K562 (cell line): ENCODE measurements around the gene GSTA3. TPM values are rescaled to one million over a fixed set of nuclear protein-coding genes. Genes with fewer than 3 reads are reported as not detected.

ENCODE experiments used
- ATAC-seq: fragments of 200-7000 bp; cut with Tn5 transposase; 3 replicates; pipeline ENCODE4 v1.9.1; 2020; ENCODE audit warnings: moderate library complexity
- BruUV-seq: library from RNA; stranded (reverse); fragments of 400-500 nt; replicated peaks from 2 replicates; lab custom pipeline; 2021; lab: Mats Ljungman, UMichigan
- CTCF ChIA-PET: fragments of 300-600 bp; formaldehyde crosslinking; extraction: SDS; loops from one replicate; lab custom pipeline; 2021; ENCODE audit warnings: low intra/inter-chr PET ratio; lab: Yijun Ruan, JAX
- POLR2A ChIA-PET: fragments of 300-600, 350-650 bp; sonication (Branson Sonifier 250); formaldehyde crosslinking; extraction: SDS; loops from one replicate; lab custom pipeline; 2021; ENCODE audit warnings: antibody characterized with exemption, inconsistent platforms; lab: Yijun Ruan, JAX
- DNase-seq, 4 experiments: peaks; one replicate each; pipeline versions ENCODE4 v3.0.0 to v3.0.0-alpha.2; 2011 to 2018; ENCODE audit warnings: low spot score in 3 of 4, mixed read lengths in 3 of 4; ENCODE audit errors: extremely low read depth in 1 of 4
- FAIRE-seq: peaks from 2 replicates; lab custom pipeline; 2011; peaks lifted over from hg19 to GRCh38; lab: Jason Lieb, UNC
- H2AFZ ChIP-seq: 2 replicates; pipeline ENCODE4 v1.6.0; 2011; ENCODE audit warnings: low read depth, low read length, control low read depth, inconsistent platforms
- H3K27ac ChIP-seq: fragments of 200-600 bp; 3 replicates; pipeline ENCODE4 v1.8.0; 2011; ENCODE audit warnings: low read depth, mild to moderate bottlenecking, control low read depth, inconsistent platforms, low read length, moderate library complexity, mixed read lengths; ENCODE audit errors: extremely low read depth
- H3K27me3 ChIP-seq, 2 experiments: fragments of 300-600 bp in 1 of 2; 2 replicates in 1 of 2; 3 replicates in 1 of 2; pipeline versions ENCODE4 v1.6.0 to v1.8.0; 2011; ENCODE audit warnings: inconsistent platforms in 2 of 2, low read length in 2 of 2, mild to moderate bottlenecking in 1 of 2, mixed read lengths in 1 of 2, moderate library complexity in 1 of 2; ENCODE audit not compliant: control insufficient read depth in 2 of 2, insufficient read depth in 2 of 2
- H3K36me3 ChIP-seq: fragments of 300-600 bp; 3 replicates; pipeline ENCODE4 v1.8.0; 2011; ENCODE audit warnings: mild to moderate bottlenecking, low read length, inconsistent platforms; ENCODE audit not compliant: control insufficient read depth, insufficient read depth
- H3K4me1 ChIP-seq, 2 experiments: fragments of 200-600 bp in 1 of 2; replicated peaks in 1 of 2; 2 replicates in 1 of 2; 3 replicates in 1 of 2; pipeline versions ENCODE4 v1.5.1 to v1.8.0; 2011; ENCODE audit warnings: inconsistent platforms in 2 of 2, low read length in 2 of 2, mild to moderate bottlenecking in 1 of 2, mixed read lengths in 1 of 2, moderate library complexity in 1 of 2; ENCODE audit not compliant: control insufficient read depth in 2 of 2, insufficient read depth in 2 of 2
- H3K4me2 ChIP-seq: 2 replicates; pipeline ENCODE4 v1.6.1; 2011; ENCODE audit warnings: low read length, control low read depth, inconsistent platforms, mixed read lengths; ENCODE audit not compliant: insufficient read depth
- H3K4me3 ChIP-seq: fragments of 200-600 bp; sonication (generic), shearing (Covaris generic); 2 replicates; pipeline ENCODE4 v1.5.1; 2016; ENCODE audit warnings: control low read depth, inconsistent platforms
- H3K79me2 ChIP-seq: fragments of 200-600 bp; 3 replicates; pipeline ENCODE4 v1.8.0; 2011; ENCODE audit warnings: low read length, inconsistent platforms; ENCODE audit not compliant: control insufficient read depth, insufficient read depth
- H3K9ac ChIP-seq, 2 experiments: 2 replicates each; pipeline versions ENCODE4 v1.6.0 to v1.6.1; 2011; ENCODE audit warnings: low read depth in 2 of 2, low read length in 2 of 2, control low read depth in 1 of 2, inconsistent platforms in 1 of 2, mild to moderate bottlenecking in 1 of 2, mixed read lengths in 1 of 2; ENCODE audit not compliant: insufficient read depth in 1 of 2
- H3K9me1 ChIP-seq: one replicate; pipeline ENCODE4 v1.6.0; 2011; ENCODE audit warnings: inconsistent platforms, mild to moderate bottlenecking, low read length, moderate library complexity; ENCODE audit not compliant: control insufficient read depth, insufficient read depth
- H3K9me3 ChIP-seq: replicated peaks from 2 replicates; pipeline ENCODE4 v1.5.1; 2011; ENCODE audit warnings: low read depth, low read length, inconsistent platforms; ENCODE audit not compliant: control insufficient read depth, insufficient read depth
- H4K20me1 ChIP-seq: replicated peaks from 2 replicates; pipeline ENCODE4 v1.6.1; 2011; ENCODE audit warnings: low read length, inconsistent platforms, mixed read lengths; ENCODE audit not compliant: control insufficient read depth, insufficient read depth
- CCNT2 ChIP-seq: IDR thresholded peaks from 2 replicates; pipeline ENCODE4 v1.6.1; 2011; ENCODE audit warnings: borderline replicate concordance, low read depth, mild to moderate bottlenecking, moderate library complexity, mixed read lengths, low read length; ENCODE audit not compliant: insufficient read length; ENCODE audit errors: extremely low read depth
- CTBP1 ChIP-seq: fragments of 450-650 bp; IDR thresholded peaks from 2 replicates; pipeline ENCODE4 v1.6.1; 2016; ENCODE audit warnings: borderline replicate concordance
- HDAC6 ChIP-seq: IDR thresholded peaks from 2 replicates; pipeline ENCODE4 v1.6.1; 2012; ENCODE audit warnings: low read depth, mild to moderate bottlenecking, control low read depth, inconsistent platforms, low read length, moderate library complexity
- NR1H2 ChIP-seq: sonication (generic); formaldehyde crosslinking; IDR thresholded peaks from 2 replicates; pipeline ENCODE4 v1.4.0; 2020; ENCODE audit warnings: mild to moderate bottlenecking, missing genetic modification reagents
- POU5F1 ChIP-seq: fragments of 150-350 bp; IDR thresholded peaks from 2 replicates; pipeline ENCODE4 v1.6.1; 2014; ENCODE audit warnings: borderline replicate concordance, low read length, low read depth, mild to moderate bottlenecking; ENCODE audit not compliant: partially characterized antibody
- STAT5A ChIP-seq: IDR thresholded peaks from 2 replicates; pipeline ENCODE4 v1.6.1; 2012; ENCODE audit warnings: low read length, inconsistent platforms, borderline replicate concordance
- TRIM28 ChIP-seq: fragments of 450-650 bp; IDR thresholded peaks from 2 replicates; pipeline ENCODE4 v1.6.1; 2017
- YBX1 ChIP-seq: fragments of 450-650 bp; IDR thresholded peaks from 2 replicates; pipeline ENCODE4 v1.7.1; 2016; ENCODE audit warnings: mild to moderate bottlenecking
- ZBED1 ChIP-seq: IDR thresholded peaks from 2 replicates; pipeline ENCODE4 v1.6.1; 2014
- ZNF253 ChIP-seq: fragments of 250-450 bp; sonication (Bioruptor Pico); conservative IDR thresholded peaks from 2 replicates; pipeline ENCODE4 v1.6.1; 2021; ENCODE audit warnings: mild to moderate bottlenecking
- ZNF263 ChIP-seq: sonication (generic); formaldehyde crosslinking; IDR thresholded peaks from 2 replicates; pipeline ENCODE4 v1.8.0; 2022; ENCODE audit warnings: mild to moderate bottlenecking, missing genetic modification reagents, borderline replicate concordance
- ZNF584 ChIP-seq: fragments of 200-800 bp; sonication (Bioruptor generic); IDR thresholded peaks from 2 replicates; pipeline ENCODE4 v1.6.1; 2016; ENCODE audit warnings: low read depth, mild to moderate bottlenecking, missing genetic modification characterization, missing compliant biosample characterization
- ZNF668 ChIP-seq: fragments of 250-450 bp; sonication (Bioruptor Pico); IDR thresholded peaks from 2 replicates; pipeline ENCODE4 v1.8.0; 2022; ENCODE audit warnings: mild to moderate bottlenecking, inconsistent platforms
- ZSCAN29 ChIP-seq: fragments of 450-650 bp; IDR thresholded peaks from 2 replicates; pipeline ENCODE4 v1.6.1; 2017
- WGBS: fragments of 100-300 bp; shearing (Covaris generic); methylation state at CpG from one replicate; pipeline ENCODE4 v1.1.6; 2016; ENCODE audit warnings: low coverage, mixed read lengths; ENCODE audit not compliant: insufficient coverage; ENCODE audit errors: missing lambda C conversion rate; 5-methylcytosine and 5-hydroxymethylcytosine counted together
- in situ Hi-C: fragments of 300-500 bp; cut with MboI; formaldehyde crosslinking; loops from 4 replicates; pipeline ENCODE4 v1.15.0; 2018; ENCODE audit warnings: inconsistent platforms, mixed read lengths
- intact Hi-C: fragments of 100-400 bp; cut with micrococcal nuclease; formaldehyde crosslinking; loops from 2 replicates; pipeline ENCODE4 v1.14.2; 2022
- polyA plus RNA-seq, 8 experiments: library from polyadenylated mRNA; depleted of rRNA in 4 of 8; stranded (reverse) in 5 of 8; unstranded in 3 of 8; fragments of >200 nt; fragmentation: Nextera tagmentation in 2 of 8; fragmentation: Illumina TruSeq in 1 of 8; extraction: Ambion mirVana in 2 of 8; extraction: Trizol in 1 of 8; gene quantifications; 2 replicates each; pipeline versions ENCODE4 v1.2.1 to v1.2.3, GENCODE V29; 2011 to 2014; ENCODE audit warnings: inconsistent platforms in 1 of 8, missing spikeins in 1 of 8
- total RNA-seq, 7 experiments: library from RNA; depleted of rRNA in 6 of 7; stranded (reverse); fragments of >200 nt in 6 of 7; fragmentation: Illumina TruSeq in 2 of 7; extraction: Trizol in 2 of 7; gene quantifications; 2 replicates each; pipeline versions ENCODE4 v1.2.1 to v1.2.3, GENCODE V29; 2011 to 2021; ENCODE audit warnings: low replicate concordance in 1 of 7
- TF ChIP-seq, protein P1 (sequence below): fragments of 450-650 bp; formaldehyde crosslinking; IDR thresholded peaks from 2 replicates; pipeline ENCODE4 v1.4.0; 2022; ENCODE audit warnings: mild to moderate bottlenecking, moderate library complexity
- TF ChIP-seq, protein P2 (sequence below): fragments of 250-450 bp; sonication (Bioruptor Pico); IDR thresholded peaks from 2 replicates; pipeline ENCODE4 v1.5.0; 2021
- TF ChIP-seq, protein P3 (sequence below): fragments of 450-650 bp; IDR thresholded peaks from one replicate; pipeline ENCODE4 v1.6.1; 2018; ENCODE audit warnings: mild to moderate bottlenecking, moderate library complexity; ENCODE audit not compliant: partially characterized antibody

Gene GSTA3
- total and polyA plus RNA-seq, 9 of the 15 experiments (the other 6 are each of a cell fraction or from before 2014, with no cell fraction given): not detected

DNA sequence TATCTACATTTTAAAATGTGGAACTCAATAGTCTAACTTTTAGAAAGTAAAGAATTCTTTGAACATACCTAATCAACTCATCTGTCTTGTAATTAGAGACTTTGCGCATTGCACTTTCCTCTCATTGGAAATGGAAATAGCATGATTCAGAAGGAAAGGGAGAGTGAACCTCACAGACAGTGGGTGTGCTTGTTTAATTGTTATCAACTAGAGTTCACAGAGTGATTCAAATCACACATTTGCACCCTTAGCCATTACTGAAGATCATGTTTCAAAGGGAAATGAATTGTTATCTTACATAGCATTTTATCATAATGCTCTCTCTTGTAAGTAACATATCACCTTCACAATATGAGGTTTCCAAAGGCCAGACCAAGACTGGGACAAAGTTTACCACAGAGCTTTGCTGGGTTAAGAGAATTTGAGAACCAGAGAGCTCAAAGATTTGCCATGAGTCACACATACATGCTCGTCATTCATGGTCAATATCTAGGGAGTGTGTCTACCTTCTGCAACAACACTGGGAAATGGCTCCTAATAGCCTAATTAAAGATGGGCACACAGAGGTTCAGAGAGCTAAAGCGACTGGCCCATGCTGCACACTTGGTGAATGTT is 21.5 kb downstream of the GSTA3 start:
- H3K9me1 ChIP-seq: no peaks in the 10 kb centered on the region
- no peak overlapping the region for H3K4me3 ChIP-seq
- WGBS: 6% methylated on average over 3 of the region's 3 CpGs
- intact Hi-C loops: no loop called here
- no peaks in the 10 kb centered on the region for H3K36me3 ChIP-seq
- no TSS peak for BruUV-seq
- POLR2A ChIA-PET: no interaction called here
- in situ Hi-C loops: no loop called here
- H3K79me2 ChIP-seq: no peaks in the 10 kb centered on the region
- CTCF ChIA-PET: no interaction called here
- H4K20me1 ChIP-seq: no peaks in the 10 kb centered on the region
- H3K9ac ChIP-seq: no peak overlapping the region
- no peak for TF ChIP-seq NR1H2 (CRISPR knock-in tag)
- no peak for TF ChIP-seq ZNF668
- TF ChIP-seq ZBED1: no peak
- TF ChIP-seq HDAC6: no peak
- TF ChIP-seq CTBP1: no peak
- TF ChIP-seq ZSCAN29: no peak
- TF ChIP-seq YBX1: no peak
- TF ChIP-seq ZNF584 (CRISPR knock-in tag): no peak
- TF ChIP-seq, protein P1, sequence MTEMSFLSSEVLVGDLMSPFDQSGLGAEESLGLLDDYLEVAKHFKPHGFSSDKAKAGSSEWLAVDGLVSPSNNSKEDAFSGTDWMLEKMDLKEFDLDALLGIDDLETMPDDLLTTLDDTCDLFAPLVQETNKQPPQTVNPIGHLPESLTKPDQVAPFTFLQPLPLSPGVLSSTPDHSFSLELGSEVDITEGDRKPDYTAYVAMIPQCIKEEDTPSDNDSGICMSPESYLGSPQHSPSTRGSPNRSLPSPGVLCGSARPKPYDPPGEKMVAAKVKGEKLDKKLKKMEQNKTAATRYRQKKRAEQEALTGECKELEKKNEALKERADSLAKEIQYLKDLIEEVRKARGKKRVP: no peak
- TF ChIP-seq ZNF263 (CRISPR knock-in tag): no peak
- no peak for TF ChIP-seq POU5F1
- no peak for TF ChIP-seq STAT5A
- TF ChIP-seq, protein P2, sequence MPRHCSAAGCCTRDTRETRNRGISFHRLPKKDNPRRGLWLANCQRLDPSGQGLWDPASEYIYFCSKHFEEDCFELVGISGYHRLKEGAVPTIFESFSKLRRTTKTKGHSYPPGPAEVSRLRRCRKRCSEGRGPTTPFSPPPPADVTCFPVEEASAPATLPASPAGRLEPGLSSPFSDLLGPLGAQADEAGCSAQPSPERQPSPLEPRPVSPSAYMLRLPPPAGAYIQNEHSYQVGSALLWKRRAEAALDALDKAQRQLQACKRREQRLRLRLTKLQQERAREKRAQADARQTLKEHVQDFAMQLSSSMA (CRISPR knock-in tag): no peak
- TF ChIP-seq TRIM28: no peak
- no peak for TF ChIP-seq ZNF253 (CRISPR knock-in tag)
- TF ChIP-seq, protein P3, sequence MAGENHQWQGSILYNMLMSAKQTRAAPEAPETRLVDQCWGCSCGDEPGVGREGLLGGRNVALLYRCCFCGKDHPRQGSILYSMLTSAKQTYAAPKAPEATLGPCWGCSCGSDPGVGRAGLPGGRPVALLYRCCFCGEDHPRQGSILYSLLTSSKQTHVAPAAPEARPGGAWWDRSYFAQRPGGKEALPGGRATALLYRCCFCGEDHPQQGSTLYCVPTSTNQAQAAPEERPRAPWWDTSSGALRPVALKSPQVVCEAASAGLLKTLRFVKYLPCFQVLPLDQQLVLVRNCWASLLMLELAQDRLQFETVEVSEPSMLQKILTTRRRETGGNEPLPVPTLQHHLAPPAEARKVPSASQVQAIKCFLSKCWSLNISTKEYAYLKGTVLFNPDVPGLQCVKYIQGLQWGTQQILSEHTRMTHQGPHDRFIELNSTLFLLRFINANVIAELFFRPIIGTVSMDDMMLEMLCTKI: no peak
- TF ChIP-seq CCNT2: no peak
- peaks cover 2 to 4% of the 10 kb centered on the region in 2 experiments; a peak in 3 of 5 replicates for H3K27me3 ChIP-seq
- H3K4me1 ChIP-seq: no peaks in the 10 kb centered on the region
- H3K4me2 ChIP-seq: no peak overlapping the region
- H3K27ac ChIP-seq: no peak overlapping the region
- H3K9me3 ChIP-seq: no peaks in the 10 kb centered on the region
- no peak overlapping the region for H2AFZ ChIP-seq
- DNase-seq (no peak), ATAC-seq (no peak), FAIRE-seq (no peak)
